Testis (tissue), 3 donors: ENCODE measurements around the gene ELFN2. TPM values are rescaled to one million over a fixed set of nuclear protein-coding genes. Genes with fewer than 3 reads are reported as not detected.

Experiments used
- DNase-seq: peaks from one replicate; pipeline ENCODE4 v3.0.0-alpha.2; 2019
- H3K27ac ChIP-seq, 2 donors: fragments of 200-600 bp; sonication (generic); one replicate each; pipeline ENCODE4 v1.5.1; 2019
- H3K27me3 ChIP-seq: fragments of 200-600 bp; sonication (generic); one replicate; pipeline ENCODE4 v1.5.1; 2019
- H3K36me3 ChIP-seq: fragments of 200-600 bp; sonication (generic); one replicate; pipeline ENCODE4 v1.5.1; 2017; ENCODE audit warnings: low read depth; ENCODE audit errors: missing control alignments
- H3K4me1 ChIP-seq: fragments of 200-600 bp; sonication (generic); one replicate; pipeline ENCODE4 v1.5.1; 2019
- H3K4me3 ChIP-seq, 2 donors: fragments of 200-600 bp; sonication (generic); one replicate each; pipeline ENCODE4 v1.5.1; 2017 to 2019
- H3K9me3 ChIP-seq: fragments of 200-600 bp; sonication (generic); one replicate; pipeline ENCODE4 v1.5.1; 2017
- CTCF ChIP-seq, 3 experiments: fragments of 450-650 bp in 2 of 3; fragments of 200-600 bp in 1 of 3; sonication (generic) in 1 of 3; IDR thresholded peaks; one replicate each; pipeline ENCODE4 v1.5.1; 2016 to 2019; ENCODE audit warnings: antibody characterized with exemption in 3 of 3, mild to moderate bottlenecking in 2 of 3, moderate library complexity in 1 of 3
- POLR2A ChIP-seq: fragments of 450-650 bp; IDR thresholded peaks from one replicate; pipeline ENCODE4 v1.6.1; 2017; ENCODE audit warnings: antibody characterized with exemption, mild to moderate bottlenecking, moderate library complexity
- WGBS, 2 donors: methylation state at CpG; one replicate each; pipeline ENCODE4 v1.1.5; 2018; 5-methylcytosine and 5-hydroxymethylcytosine counted together
- intact Hi-C: fragments of 100-400 bp; cut with DNase I; formaldehyde crosslinking; loops from one replicate; pipeline ENCODE4 v1.15.1; 2023; ENCODE audit warnings: low total_unique reads
- polyA plus RNA-seq: library from polyadenylated mRNA; stranded (reverse); fragments of 350-450 nt; fragmentation: Illumina TruSeq; extraction: RNeasy Lipid Tissue Mini Kit (QIAGEN cat#74804); gene quantifications from one replicate; pipeline ENCODE4 v1.2.3, GENCODE V29; 2014; ENCODE audit warnings: low read depth, low replicate concordance; ENCODE audit not compliant: insufficient read depth
- total RNA-seq, 2 donors: library from RNA; depleted of rRNA; stranded (reverse); fragments of >200 nt; gene quantifications; one replicate each; pipeline ENCODE4 v1.2.3, GENCODE V29; 2016

Gene ELFN2
- total and polyA plus RNA-seq, 3 donors from 2014 or later, result 4.8 to 5.7 (median 5.3) TPM

- no peaks in the 10 kb centered on the region for H3K27me3 ChIP-seq
- no peaks in the 10 kb centered on the region for H3K4me1 ChIP-seq
- no peak overlapping the region for H3K27ac ChIP-seq
- WGBS, 2 donors, result 60 to 77% methylated on average over 1 to 8 of the region's 8 CpGs
- peak; percentile 25 for DNase-seq
- no peaks in the 10 kb centered on the region for H3K36me3 ChIP-seq
- TF ChIP-seq CTCF (IDR thresholded peaks at IDR 0.05), result no peak
- no peak for TF ChIP-seq POLR2A
- H3K9me3 ChIP-seq, result no peaks in the 10 kb centered on the region
- no peak overlapping the region for H3K4me3 ChIP-seq
- intact Hi-C loops, result no loop called here
Measured at GRCh38 chr22:37371491-37371890, 55.8 kb downstream of the ELFN2 start.

DNA sequence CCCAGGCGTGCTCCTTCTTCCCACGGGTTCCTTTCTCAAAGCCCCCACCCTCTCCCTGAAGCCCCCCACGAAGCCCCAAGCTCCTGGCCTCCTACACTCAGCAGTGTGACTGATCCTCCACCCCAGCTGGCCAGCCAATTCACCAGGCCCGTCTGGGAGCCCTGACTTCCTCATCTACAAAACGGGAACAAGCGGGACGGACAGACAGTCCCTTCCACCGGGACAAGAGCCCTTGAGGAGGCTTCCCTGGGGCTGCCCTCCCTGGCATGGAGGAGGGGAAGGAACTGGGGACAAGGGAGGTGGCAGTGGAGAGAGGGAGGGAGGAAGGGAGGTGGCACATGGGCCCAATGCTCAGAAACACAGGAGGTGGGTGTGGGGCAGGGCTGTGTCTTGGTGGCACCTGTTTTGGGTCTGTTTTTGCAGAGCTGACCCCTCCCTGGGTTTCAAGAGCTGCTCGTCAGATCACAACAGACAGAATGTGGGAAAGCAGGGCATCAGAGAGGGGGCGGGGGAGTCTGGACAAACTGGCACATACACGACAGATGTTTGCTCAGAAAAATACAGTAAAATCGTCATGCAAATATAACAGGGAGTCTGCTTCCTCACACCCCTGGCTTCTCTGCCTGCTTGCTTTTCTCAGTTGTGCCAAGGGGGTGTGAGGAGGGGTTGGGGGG is 56.8 kb downstream of the ELFN2 start:
- no peaks in the 10 kb centered on the region for H3K9me3 ChIP-seq
- intact Hi-C loops, result no loop called here
- H3K27ac ChIP-seq, result peak overlapping the region in 1 of 2 donors; percentile 19
- H3K4me3 ChIP-seq, result no peak overlapping the region
- H3K27me3 ChIP-seq, result no peaks in the 10 kb centered on the region
- H3K4me1 ChIP-seq, result no peaks in the 10 kb centered on the region
- no peak for DNase-seq
- WGBS, 2 donors, result 77 to 85% methylated on average over 12 of the region's 12 CpGs
- no peak for TF ChIP-seq POLR2A
- no peak for TF ChIP-seq CTCF (IDR thresholded peaks at IDR 0.05)
- H3K36me3 ChIP-seq, result no peaks in the 10 kb centered on the region

GRCh38 chr22:37369483-37369882 is 57.8 kb downstream of the ELFN2 start:
- Histone ChIP-seq H3K9me3 (no peaks in the 10 kb centered on the region), H3K36me3 (no peaks in the 10 kb centered on the region), H3K27ac (no peak overlapping the region), H3K4me1 (no peaks in the 10 kb centered on the region), H3K4me3 (no peak overlapping the region), H3K27me3 (no peaks in the 10 kb centered on the region)
- no peak for DNase-seq
- no peak for TF ChIP-seq POLR2A
- no peak for TF ChIP-seq CTCF (IDR thresholded peaks at IDR 0.05)
- intact Hi-C loops, result no loop called here
- WGBS, 2 donors, result 74 to 91% methylated on average over 5 to 10 of the region's 10 CpGs

GRCh38 chr22:37368058-37368457 is 59.2 kb downstream of the ELFN2 start:
- no peak for TF ChIP-seq POLR2A
- TF ChIP-seq CTCF (IDR thresholded peaks at IDR 0.05), result no peak
- no peaks in the 10 kb centered on the region for H3K9me3 ChIP-seq
- intact Hi-C loops, result no loop called here
- H3K4me3 ChIP-seq, result no peak overlapping the region
- 82 to 91% methylated on average over 4 of the region's 4 CpGs for WGBS, 2 donors
- H3K27ac ChIP-seq, result no peak overlapping the region
- H3K4me1 ChIP-seq, result no peaks in the 10 kb centered on the region
- H3K36me3 ChIP-seq, result no peaks in the 10 kb centered on the region
- H3K27me3 ChIP-seq, result no peaks in the 10 kb centered on the region
- DNase-seq, result no peak

- TF ChIP-seq POLR2A (no peak), CTCF (IDR thresholded peaks at IDR 0.05) (no peak)
- no peaks in the 10 kb centered on the region for H3K4me1 ChIP-seq
- 95 to 100% methylated on average over 3 to 8 of the region's 8 CpGs for WGBS, 2 donors
Measured at GRCh38 chr22:37366601-37367000, 60.7 kb downstream of the ELFN2 start.

More at GRCh38 chr22:37366601-37367000, 60.7 kb downstream of the ELFN2 start:
- Histone ChIP-seq H3K4me3 (no peak overlapping the region), H3K27ac (no peak overlapping the region), H3K27me3 (no peaks in the 10 kb centered on the region), H3K9me3 (no peaks in the 10 kb centered on the region), H3K36me3 (no peaks in the 10 kb centered on the region)
- DNase-seq, result no peak
- intact Hi-C loops, result no loop called here
